HepG2 (cell line): ENCODE data around the gene FIS1. TPM values are rescaled to one million over a fixed set of nuclear protein-coding genes. Genes with fewer than 3 reads are reported as not detected.
A peak's percentile ranks its signal among the peaks of the same experiment; 100 is the strongest.

Source experiments
- BCL6 ChIP-seq: IDR thresholded peaks from 2 replicates; pipeline ENCODE4 v1.6.1; 2016; ENCODE audit warnings: missing genetic modification reagents, missing compliant biosample characterization
- HCFC1 ChIP-seq: fragments of 150-350 bp; IDR thresholded peaks from 2 replicates; pipeline ENCODE4 v1.6.1; 2014; ENCODE audit warnings: low read depth, low read length
- HDAC1 ChIP-seq: sonication (generic); formaldehyde crosslinking; IDR thresholded peaks from 2 replicates; pipeline ENCODE4 v1.5.1; 2020; ENCODE audit warnings: mild to moderate bottlenecking, missing genetic modification reagents
- MZF1 ChIP-seq: sonication (generic); formaldehyde crosslinking; IDR thresholded peaks from 2 replicates; pipeline ENCODE4 v1.8.1; 2023; ENCODE audit warnings: mild to moderate bottlenecking, missing genetic modification reagents, borderline replicate concordance
- SIX4 ChIP-seq: sonication (generic); formaldehyde crosslinking; IDR thresholded peaks from 2 replicates; pipeline ENCODE4 v1.4.0; 2020; ENCODE audit warnings: missing genetic modification reagents
- TBP ChIP-seq: sonication (generic); formaldehyde crosslinking; IDR thresholded peaks from 2 replicates; pipeline ENCODE4 v1.5.0; 2020; ENCODE audit warnings: missing genetic modification reagents
- ZNF484 ChIP-seq: sonication (generic); formaldehyde crosslinking; IDR thresholded peaks from 2 replicates; pipeline ENCODE4 v1.5.1; 2020; ENCODE audit warnings: mild to moderate bottlenecking, low read depth, missing genetic modification reagents, borderline replicate concordance
- ZNF75D ChIP-seq: sonication (generic); formaldehyde crosslinking; IDR thresholded peaks from 2 replicates; pipeline ENCODE4 v1.8.1; 2023; ENCODE audit warnings: missing genetic modification reagents, mild to moderate bottlenecking, borderline replicate concordance
- polyA plus RNA-seq, 8 experiments: library from polyadenylated mRNA; depleted of rRNA in 3 of 8; stranded (reverse) in 7 of 8; unstranded in 1 of 8; fragments of >200 nt; fragmentation: Illumina TruSeq in 4 of 8; extraction: Trizol in 4 of 8; gene quantifications; 2 replicates each; pipeline versions ENCODE4 v1.2.1 to v1.2.3, GENCODE V29; 2011 to 2016; ENCODE audit warnings: low read depth in 4 of 8, missing spikeins in 1 of 8, mixed read lengths in 1 of 8; ENCODE audit not compliant: insufficient read depth in 1 of 8
- total RNA-seq, 5 experiments: library from RNA; depleted of rRNA; stranded (reverse); fragments of >200 nt; fragmentation: Illumina TruSeq; extraction: Trizol; gene quantifications; 2 replicates each; pipeline ENCODE4 v1.2.3, GENCODE V29; 2016; ENCODE audit warnings: low read depth in 1 of 5
- TF ChIP-seq, protein P1 (sequence below): sonication (generic); formaldehyde crosslinking; IDR thresholded peaks from 2 replicates; pipeline ENCODE4 v1.4.0; 2020; ENCODE audit warnings: missing genetic modification reagents, borderline replicate concordance
- TF ChIP-seq, protein P2 (sequence below): sonication (generic); formaldehyde crosslinking; conservative IDR thresholded peaks from 2 replicates; pipeline ENCODE4 v1.4.0; 2020; ENCODE audit warnings: missing genetic modification reagents
- TF ChIP-seq, protein P3 (sequence below): sonication (generic); formaldehyde crosslinking; IDR thresholded peaks from 2 replicates; pipeline ENCODE4 v1.5.1; 2020; ENCODE audit warnings: missing genetic modification reagents, mild to moderate bottlenecking, borderline replicate concordance
- TF ChIP-seq, protein P4 (sequence below): sonication (generic); formaldehyde crosslinking; IDR thresholded peaks from 2 replicates; pipeline ENCODE4 v1.5.1; 2020; ENCODE audit warnings: mild to moderate bottlenecking, missing genetic modification reagents, moderate library complexity
- TF ChIP-seq, protein P5 (sequence below): sonication (generic); formaldehyde crosslinking; IDR thresholded peaks from 2 replicates; pipeline ENCODE4 v1.5.0; 2020; ENCODE audit warnings: missing genetic modification reagents, mild to moderate bottlenecking, borderline replicate concordance
- TF ChIP-seq, protein P6 (sequence below): sonication (generic); formaldehyde crosslinking; IDR thresholded peaks from 2 replicates; pipeline ENCODE4 v1.5.0; 2020; ENCODE audit warnings: missing genetic modification reagents, mild to moderate bottlenecking, borderline replicate concordance

Gene FIS1
- total and polyA plus RNA-seq, 2 of the 13 experiments (the other 11 are each of a cell fraction or from before 2014, with no cell fraction given), result 97.5 to 101 TPM

DNA sequence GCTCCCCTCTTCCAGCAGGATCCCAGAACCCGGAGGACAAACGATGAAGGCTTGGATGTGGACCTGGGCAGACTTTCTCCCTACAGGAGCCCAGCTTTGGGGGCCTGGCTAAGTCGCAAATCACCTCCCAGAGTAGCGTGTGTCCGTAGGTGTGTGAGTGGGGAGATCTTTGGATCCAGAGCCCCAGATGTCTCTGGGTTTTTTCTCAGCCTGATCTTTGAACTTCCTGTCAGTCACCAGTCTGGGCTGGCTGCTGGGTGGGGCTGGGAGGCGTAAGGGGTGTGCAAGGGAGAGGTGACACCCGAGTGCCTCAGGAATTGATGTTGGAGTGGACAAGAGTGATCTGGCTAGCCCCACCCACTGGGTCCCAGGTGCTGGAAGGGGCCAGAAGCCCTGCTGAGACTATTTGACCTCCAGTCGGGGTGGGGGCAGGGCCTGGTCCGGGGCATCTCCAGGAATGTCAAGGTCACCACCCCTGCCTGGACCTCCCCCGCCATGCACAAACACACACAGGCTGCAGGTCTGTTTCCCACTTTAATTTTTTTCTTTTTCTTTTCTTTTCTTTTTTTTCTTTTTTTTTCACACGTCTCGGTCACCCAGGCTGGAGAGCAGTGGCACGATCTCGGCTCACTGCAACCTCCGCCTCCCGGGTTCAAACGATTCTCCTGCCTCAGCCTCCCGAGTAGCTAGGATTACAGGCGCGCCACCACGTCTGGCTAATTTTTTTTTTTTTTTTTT is 43.9 kb downstream of the FIS1 start, which contains the start of gene MOGAT3 (continued):
- no peak for TF ChIP-seq HCFC1
- TF ChIP-seq, protein P1, sequence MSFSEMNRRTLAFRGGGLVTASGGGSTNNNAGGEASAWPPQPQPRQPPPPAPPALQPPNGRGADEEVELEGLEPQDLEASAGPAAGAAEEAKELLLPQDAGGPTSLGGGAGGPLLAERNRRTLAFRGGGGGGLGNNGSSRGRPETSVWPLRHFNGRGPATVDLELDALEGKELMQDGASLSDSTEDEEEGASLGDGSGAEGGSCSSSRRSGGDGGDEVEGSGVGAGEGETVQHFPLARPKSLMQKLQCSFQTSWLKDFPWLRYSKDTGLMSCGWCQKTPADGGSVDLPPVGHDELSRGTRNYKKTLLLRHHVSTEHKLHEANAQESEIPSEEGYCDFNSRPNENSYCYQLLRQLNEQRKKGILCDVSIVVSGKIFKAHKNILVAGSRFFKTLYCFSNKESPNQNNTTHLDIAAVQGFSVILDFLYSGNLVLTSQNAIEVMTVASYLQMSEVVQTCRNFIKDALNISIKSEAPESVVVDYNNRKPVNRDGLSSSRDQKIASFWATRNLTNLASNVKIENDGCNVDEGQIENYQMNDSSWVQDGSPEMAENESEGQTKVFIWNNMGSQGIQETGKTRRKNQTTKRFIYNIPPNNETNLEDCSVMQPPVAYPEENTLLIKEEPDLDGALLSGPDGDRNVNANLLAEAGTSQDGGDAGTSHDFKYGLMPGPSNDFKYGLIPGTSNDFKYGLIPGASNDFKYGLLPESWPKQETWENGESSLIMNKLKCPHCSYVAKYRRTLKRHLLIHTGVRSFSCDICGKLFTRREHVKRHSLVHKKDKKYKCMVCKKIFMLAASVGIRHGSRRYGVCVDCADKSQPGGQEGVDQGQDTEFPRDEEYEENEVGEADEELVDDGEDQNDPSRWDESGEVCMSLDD (CRISPR knock-in tag), result no peak
- TF ChIP-seq, protein P2, sequence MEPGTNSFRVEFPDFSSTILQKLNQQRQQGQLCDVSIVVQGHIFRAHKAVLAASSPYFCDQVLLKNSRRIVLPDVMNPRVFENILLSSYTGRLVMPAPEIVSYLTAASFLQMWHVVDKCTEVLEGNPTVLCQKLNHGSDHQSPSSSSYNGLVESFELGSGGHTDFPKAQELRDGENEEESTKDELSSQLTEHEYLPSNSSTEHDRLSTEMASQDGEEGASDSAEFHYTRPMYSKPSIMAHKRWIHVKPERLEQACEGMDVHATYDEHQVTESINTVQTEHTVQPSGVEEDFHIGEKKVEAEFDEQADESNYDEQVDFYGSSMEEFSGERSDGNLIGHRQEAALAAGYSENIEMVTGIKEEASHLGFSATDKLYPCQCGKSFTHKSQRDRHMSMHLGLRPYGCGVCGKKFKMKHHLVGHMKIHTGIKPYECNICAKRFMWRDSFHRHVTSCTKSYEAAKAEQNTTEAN (CRISPR knock-in tag), result peak; percentile 99
- TF ChIP-seq, protein P3, sequence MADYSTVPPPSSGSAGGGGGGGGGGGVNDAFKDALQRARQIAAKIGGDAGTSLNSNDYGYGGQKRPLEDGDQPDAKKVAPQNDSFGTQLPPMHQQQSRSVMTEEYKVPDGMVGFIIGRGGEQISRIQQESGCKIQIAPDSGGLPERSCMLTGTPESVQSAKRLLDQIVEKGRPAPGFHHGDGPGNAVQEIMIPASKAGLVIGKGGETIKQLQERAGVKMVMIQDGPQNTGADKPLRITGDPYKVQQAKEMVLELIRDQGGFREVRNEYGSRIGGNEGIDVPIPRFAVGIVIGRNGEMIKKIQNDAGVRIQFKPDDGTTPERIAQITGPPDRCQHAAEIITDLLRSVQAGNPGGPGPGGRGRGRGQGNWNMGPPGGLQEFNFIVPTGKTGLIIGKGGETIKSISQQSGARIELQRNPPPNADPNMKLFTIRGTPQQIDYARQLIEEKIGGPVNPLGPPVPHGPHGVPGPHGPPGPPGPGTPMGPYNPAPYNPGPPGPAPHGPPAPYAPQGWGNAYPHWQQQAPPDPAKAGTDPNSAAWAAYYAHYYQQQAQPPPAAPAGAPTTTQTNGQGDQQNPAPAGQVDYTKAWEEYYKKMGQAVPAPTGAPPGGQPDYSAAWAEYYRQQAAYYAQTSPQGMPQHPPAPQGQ (CRISPR knock-in tag), result no peak
- peak; percentile 93 for TF ChIP-seq HDAC1
- TF ChIP-seq, protein P4, sequence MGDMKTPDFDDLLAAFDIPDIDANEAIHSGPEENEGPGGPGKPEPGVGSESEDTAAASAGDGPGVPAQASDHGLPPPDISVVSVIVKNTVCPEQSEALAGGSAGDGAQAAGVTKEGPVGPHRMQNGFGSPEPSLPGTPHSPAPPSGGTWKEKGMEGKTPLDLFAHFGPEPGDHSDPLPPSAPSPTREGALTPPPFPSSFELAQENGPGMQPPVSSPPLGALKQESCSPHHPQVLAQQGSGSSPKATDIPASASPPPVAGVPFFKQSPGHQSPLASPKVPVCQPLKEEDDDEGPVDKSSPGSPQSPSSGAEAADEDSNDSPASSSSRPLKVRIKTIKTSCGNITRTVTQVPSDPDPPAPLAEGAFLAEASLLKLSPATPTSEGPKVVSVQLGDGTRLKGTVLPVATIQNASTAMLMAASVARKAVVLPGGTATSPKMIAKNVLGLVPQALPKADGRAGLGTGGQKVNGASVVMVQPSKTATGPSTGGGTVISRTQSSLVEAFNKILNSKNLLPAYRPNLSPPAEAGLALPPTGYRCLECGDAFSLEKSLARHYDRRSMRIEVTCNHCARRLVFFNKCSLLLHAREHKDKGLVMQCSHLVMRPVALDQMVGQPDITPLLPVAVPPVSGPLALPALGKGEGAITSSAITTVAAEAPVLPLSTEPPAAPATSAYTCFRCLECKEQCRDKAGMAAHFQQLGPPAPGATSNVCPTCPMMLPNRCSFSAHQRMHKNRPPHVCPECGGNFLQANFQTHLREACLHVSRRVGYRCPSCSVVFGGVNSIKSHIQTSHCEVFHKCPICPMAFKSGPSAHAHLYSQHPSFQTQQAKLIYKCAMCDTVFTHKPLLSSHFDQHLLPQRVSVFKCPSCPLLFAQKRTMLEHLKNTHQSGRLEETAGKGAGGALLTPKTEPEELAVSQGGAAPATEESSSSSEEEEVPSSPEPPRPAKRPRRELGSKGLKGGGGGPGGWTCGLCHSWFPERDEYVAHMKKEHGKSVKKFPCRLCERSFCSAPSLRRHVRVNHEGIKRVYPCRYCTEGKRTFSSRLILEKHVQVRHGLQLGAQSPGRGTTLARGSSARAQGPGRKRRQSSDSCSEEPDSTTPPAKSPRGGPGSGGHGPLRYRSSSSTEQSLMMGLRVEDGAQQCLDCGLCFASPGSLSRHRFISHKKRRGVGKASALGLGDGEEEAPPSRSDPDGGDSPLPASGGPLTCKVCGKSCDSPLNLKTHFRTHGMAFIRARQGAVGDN, result peak; percentile 42; the same call in 1 of the 2 replicates
- TF ChIP-seq, protein P5, sequence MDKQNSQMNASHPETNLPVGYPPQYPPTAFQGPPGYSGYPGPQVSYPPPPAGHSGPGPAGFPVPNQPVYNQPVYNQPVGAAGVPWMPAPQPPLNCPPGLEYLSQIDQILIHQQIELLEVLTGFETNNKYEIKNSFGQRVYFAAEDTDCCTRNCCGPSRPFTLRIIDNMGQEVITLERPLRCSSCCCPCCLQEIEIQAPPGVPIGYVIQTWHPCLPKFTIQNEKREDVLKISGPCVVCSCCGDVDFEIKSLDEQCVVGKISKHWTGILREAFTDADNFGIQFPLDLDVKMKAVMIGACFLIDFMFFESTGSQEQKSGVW (CRISPR knock-in tag), result no peak
- peak; percentile 93 for TF ChIP-seq BCL6
- no peak for TF ChIP-seq ZNF484 (CRISPR knock-in tag)
- TF ChIP-seq ZNF75D (CRISPR knock-in tag), result no peak
- peak; percentile 75 for TF ChIP-seq SIX4 (CRISPR knock-in tag)
- TF ChIP-seq TBP, result no peak
- no peak for TF ChIP-seq MZF1
- TF ChIP-seq, protein P6, sequence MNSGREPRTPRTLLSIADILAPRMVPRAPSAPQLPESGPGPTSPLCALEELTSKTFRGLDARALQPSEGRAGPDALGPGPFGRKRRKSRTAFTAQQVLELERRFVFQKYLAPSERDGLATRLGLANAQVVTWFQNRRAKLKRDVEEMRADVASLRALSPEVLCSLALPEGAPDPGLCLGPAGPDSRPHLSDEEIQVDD (CRISPR knock-in tag), result no peak
